GM13976 (cell line): ENCODE measurements around the gene CCDC184.

Experiments used
- DNase-seq: peaks from one replicate; pipeline ENCODE4 v3.0.0; 2012; ENCODE audit warnings: low spot score
- in situ Hi-C: fragments of 300-500 bp; cut with MboI; formaldehyde crosslinking; loops from one replicate; pipeline ENCODE4 v1.12.0; 2022; ENCODE audit warnings: low sequenced_read_pairs, mixed read lengths, inconsistent platforms; ENCODE audit not compliant: unreplicated experiment
- TF ChIP-seq, protein P1 (sequence below): IDR thresholded peaks from 2 replicates; pipeline ENCODE4 v1.5.1; 2012; ENCODE audit warnings: borderline replicate concordance, mild to moderate bottlenecking; ENCODE audit not compliant: insufficient read depth; ENCODE audit errors: extremely low read depth, missing control alignments, control extremely low read depth

CCDC184 gene

DNA sequence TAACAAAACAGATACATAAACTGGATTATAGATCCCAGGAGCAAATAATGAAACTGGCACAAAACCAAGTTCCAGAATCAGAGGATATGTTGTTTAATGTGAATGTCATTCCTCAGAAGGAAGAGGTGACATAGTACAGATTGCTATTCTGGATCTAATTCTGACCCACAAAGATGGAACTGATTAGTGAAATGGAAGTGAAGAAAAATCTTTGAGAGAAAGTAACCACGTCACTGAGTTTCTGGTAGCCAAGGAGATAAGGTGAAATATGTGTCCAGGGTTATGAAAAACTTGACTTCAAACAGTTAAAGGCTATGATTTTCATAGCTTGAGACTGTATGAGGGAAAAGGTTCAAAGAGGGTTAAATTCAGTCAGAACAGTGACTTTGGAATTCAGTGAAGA, 11.4 kb downstream of the CCDC184 start:
- no peak for DNase-seq
- TF ChIP-seq, protein P1, sequence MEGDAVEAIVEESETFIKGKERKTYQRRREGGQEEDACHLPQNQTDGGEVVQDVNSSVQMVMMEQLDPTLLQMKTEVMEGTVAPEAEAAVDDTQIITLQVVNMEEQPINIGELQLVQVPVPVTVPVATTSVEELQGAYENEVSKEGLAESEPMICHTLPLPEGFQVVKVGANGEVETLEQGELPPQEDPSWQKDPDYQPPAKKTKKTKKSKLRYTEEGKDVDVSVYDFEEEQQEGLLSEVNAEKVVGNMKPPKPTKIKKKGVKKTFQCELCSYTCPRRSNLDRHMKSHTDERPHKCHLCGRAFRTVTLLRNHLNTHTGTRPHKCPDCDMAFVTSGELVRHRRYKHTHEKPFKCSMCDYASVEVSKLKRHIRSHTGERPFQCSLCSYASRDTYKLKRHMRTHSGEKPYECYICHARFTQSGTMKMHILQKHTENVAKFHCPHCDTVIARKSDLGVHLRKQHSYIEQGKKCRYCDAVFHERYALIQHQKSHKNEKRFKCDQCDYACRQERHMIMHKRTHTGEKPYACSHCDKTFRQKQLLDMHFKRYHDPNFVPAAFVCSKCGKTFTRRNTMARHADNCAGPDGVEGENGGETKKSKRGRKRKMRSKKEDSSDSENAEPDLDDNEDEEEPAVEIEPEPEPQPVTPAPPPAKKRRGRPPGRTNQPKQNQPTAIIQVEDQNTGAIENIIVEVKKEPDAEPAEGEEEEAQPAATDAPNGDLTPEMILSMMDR, result no peak
- in situ Hi-C loops, result no loop called here

GRCh38 chr12:48197549-48197970, 14.1 kb downstream of the CCDC184 start:
- in situ Hi-C loops, result no loop called here
- TF ChIP-seq, protein P1, result peak; percentile 56
- peak; percentile 57 for DNase-seq

DNA sequence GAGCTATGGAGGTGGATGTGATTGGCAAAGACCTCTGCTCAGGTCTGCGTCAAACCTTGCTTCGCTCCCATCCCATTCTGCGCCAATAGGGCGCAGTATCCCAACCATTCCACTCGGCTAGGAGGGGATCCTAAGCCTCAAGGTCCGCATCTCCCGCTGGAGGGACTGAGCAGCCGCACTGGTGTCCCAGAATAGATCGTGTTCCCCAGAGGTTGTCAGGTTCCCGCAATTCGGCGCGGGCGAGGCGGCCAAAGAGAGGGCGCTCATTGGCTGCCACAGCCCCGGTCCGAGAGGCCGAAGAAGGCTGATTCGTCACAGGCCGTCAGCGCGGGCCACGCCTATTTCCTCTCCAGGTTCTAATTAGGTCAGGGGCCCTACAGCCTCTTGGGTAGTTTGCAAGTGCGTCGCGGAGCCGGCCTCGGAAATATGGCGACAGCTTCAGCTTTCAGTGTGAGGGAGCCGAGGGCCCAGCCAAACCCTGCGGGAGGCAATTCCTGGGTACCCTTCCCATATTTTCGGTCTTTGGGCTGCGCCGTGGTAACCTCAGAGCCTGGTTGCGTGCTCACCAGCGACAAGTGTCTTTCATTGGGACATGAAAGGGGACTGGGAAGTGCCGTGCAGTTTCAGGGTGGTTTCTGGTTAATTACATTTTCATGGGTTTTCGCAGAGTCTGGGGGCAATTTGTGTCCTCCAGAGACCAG, 14.7 kb downstream of the CCDC184 start:
- TF ChIP-seq, protein P1, result no peak
- DNase-seq, result peak; percentile 96
- in situ Hi-C loops, result no loop called here

GRCh38 chr12:48198672-48198971, 15.2 kb downstream of the CCDC184 start:
- TF ChIP-seq, protein P1, result no peak
- DNase-seq, result no peak
- in situ Hi-C loops, result no loop called here

DNA sequence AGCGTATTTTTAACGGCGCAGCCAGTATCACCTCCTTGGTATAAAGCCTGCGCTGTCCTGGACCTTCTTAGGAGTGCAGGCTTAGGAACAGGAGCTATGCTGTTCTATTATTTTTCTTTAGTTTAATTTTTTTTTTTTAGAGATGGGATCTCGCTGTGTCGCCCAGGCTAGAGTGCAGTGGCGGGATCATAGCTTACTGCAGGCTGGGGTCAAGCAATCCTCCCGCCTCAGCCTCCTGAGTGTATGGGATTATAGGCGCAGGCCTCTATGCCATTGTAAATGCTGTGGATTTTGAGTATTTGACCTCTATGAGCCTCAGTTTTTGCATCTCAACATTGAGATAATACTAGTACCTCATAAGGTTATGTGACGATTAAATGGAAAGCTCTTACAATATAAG, 15.5 kb downstream of the CCDC184 start:
- TF ChIP-seq, protein P1, result no peak
- no peak for DNase-seq
- in situ Hi-C loops, result no loop called here

DNA sequence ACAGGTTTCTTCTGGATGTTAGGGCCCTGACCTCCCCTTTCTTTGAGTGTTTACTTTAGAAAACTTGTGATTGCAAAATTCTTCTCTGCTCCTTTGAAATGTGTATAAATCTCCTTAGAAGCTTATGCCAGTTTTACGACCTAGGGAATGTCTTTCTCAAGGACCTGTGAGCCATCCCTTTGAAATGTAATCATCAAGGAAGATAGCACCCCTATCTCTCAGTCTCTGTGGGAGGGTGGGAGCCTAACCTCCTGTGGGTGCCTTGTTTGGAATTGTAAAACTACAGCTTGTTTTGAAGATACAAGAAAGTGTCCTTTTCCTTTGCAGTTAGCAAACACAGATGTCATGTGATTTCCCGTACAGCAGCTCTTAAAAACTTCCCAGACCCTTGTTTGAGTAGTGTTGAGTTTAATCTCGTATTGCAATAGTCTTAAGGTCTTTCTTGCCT, 16.4 kb downstream of the CCDC184 start:
- TF ChIP-seq, protein P1, result no peak
- in situ Hi-C loops, result no loop called here
- DNase-seq, result no peak

- no peak for DNase-seq
- in situ Hi-C loops, result no loop called here
- TF ChIP-seq, protein P1, result no peak
Observed at GRCh38 chr12:48201091-48201490, 17.6 kb downstream of the CCDC184 start.
